NCI-H1417 (cell line): ENCODE data around the gene DIRAS1.
A peak's percentile ranks its signal among the peaks of the same experiment; 100 is the strongest.

Experiments
- DNase-seq, 3 experiments: peaks; one replicate each; lab custom pipeline; 2025; lab: John Stamatoyannopoulos, UW

The DIRAS1 gene

GRCh38 chr19:2720777-2721569 lies at the start of gene DIRAS1:
Gene DIRAS1, minus strand, starts transcription at chr19:2721372. Its CDS starts 3,566 bp downstream, at chr19:2717806.
- DNase-seq = peak in 2 of 3 experiments; percentile 31 to 56

GRCh38 chr19:2770055-2771013 lies 49.2 kb upstream of the DIRAS1 start:
- DNase-seq = no peak

- no peak for DNase-seq
These were observed 48.0 kb upstream of the DIRAS1 start for GRCh38 chr19:2769218-2769617.

- DNase-seq = no peak
These were observed 47.4 kb upstream of the DIRAS1 start for GRCh38 chr19:2768365-2769132.

- DNase-seq = no peak
These were observed 46.5 kb upstream of the DIRAS1 start for GRCh38 chr19:2767688-2768087.

GRCh38 chr19:2766594-2767372 lies 45.6 kb upstream of the DIRAS1 start:
- no peak for DNase-seq

GRCh38 chr19:2765376-2765775 lies 44.2 kb upstream of the DIRAS1 start:
- no peak for DNase-seq

GRCh38 chr19:2764945-2765344 lies 43.8 kb upstream of the DIRAS1 start:
- no peak for DNase-seq

- DNase-seq = no peak
These were observed 42.5 kb upstream of the DIRAS1 start for GRCh38 chr19:2763687-2764086.

- DNase-seq = no peak
These were observed 41.8 kb upstream of the DIRAS1 start for GRCh38 chr19:2762783-2763496.

- no peak for DNase-seq
These were observed 41.0 kb upstream of the DIRAS1 start for GRCh38 chr19:2761876-2762782.

GRCh38 chr19:2761309-2761677 lies 40.1 kb upstream of the DIRAS1 start:
- no peak for DNase-seq

- no peak for DNase-seq
These were observed 38.8 kb upstream of the DIRAS1 start for GRCh38 chr19:2759965-2760364.

GRCh38 chr19:2759362-2759761 lies 38.2 kb upstream of the DIRAS1 start:
- no peak for DNase-seq

- DNase-seq = no peak
These were observed 37.6 kb upstream of the DIRAS1 start for GRCh38 chr19:2758601-2759313.

GRCh38 chr19:2756921-2757881 lies 36.0 kb upstream of the DIRAS1 start:
- no peak for DNase-seq

- DNase-seq = no peak
These were observed 35.3 kb upstream of the DIRAS1 start for GRCh38 chr19:2756477-2756876.

GRCh38 chr19:2755811-2756210 lies 34.6 kb upstream of the DIRAS1 start:
- no peak for DNase-seq
